Renal cortex interstitium (tissue), 11 donors: Measurements from ENCODE around the gene RCAN2. TPM values are rescaled to one million over a fixed set of nuclear protein-coding genes. Genes with fewer than 3 reads are reported as not detected.

Experiments used
- DNase-seq, 11 donors: peaks; one replicate each; pipeline ENCODE4 v3.0.0-alpha.2; 2013; ENCODE audit warnings: low read depth in 9 of 11, low spot score in 4 of 11; ENCODE audit errors: extremely low read depth in 1 of 11
- polyA plus RNA-seq, 3 donors: library from polyadenylated mRNA; unstranded; fragments of 120-200 nt; gene quantifications; one replicate each; pipeline ENCODE4 v1.2.1, GENCODE V29; 2013; ENCODE audit not compliant: insufficient read length in 3 of 3

RCAN2 gene
- polyA plus RNA-seq, 3 donors: 19.9 to 22.6 (median 22.4) TPM

DNA sequence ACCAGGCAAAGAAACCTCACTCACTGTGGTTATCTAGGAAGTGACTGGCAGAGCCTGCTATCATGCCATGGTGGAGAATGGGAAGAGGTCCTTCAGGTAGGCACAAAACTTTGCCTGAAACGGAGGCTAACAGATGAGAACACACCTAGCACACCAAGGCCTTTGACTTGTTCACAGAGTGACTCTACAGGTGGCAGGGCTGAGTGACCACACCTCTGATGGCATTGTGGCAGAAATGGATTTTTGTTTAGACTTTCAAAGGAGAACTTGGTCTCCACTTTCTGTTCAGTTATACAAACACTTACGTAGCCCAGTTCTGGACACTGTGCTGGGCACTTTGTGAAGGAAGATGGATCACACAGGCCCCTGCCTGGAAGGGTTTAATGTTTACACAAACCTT lies 204.2 kb downstream of the RCAN2 start:
- DNase-seq: no peak

DNA sequence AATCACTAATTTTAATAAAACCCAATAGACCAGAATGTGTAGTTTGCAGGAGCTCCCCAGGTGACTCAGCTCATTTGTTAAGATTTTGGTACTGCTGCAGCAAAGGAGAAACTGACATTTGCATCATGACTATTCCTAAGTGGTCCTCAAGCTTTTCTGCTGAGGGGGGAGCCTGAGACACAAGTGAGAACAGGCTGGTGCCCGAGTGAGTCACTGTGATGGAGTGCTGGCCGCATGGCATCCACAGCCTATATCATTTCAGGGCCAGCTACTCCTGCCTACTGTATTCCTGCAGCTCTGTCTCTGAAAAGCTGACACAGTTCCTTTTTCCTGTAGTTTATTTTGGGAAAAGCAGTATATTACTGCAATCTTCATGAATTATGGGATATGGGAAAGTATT lies 206.8 kb downstream of the RCAN2 start:
- no peak for DNase-seq

DNA sequence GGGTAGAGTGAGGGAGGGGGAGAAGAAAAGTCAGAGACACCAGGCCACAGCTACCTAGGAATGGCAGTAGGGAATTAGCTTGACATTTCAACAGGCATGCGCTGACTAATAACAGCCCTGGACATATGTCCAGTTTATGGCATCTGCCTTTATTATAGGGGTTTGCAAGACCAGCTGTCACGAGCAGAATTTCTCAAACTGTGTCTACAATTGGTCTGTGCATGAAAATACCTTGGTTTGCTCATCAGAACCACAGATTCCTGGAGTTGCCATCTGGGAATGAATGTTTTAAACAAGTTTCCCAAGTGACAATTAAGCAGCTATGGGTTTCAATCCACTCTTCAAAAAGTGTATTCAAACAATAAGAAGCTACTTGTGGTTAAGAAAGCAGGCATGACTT lies 210.1 kb downstream of the RCAN2 start:
- DNase-seq: no peak

DNA sequence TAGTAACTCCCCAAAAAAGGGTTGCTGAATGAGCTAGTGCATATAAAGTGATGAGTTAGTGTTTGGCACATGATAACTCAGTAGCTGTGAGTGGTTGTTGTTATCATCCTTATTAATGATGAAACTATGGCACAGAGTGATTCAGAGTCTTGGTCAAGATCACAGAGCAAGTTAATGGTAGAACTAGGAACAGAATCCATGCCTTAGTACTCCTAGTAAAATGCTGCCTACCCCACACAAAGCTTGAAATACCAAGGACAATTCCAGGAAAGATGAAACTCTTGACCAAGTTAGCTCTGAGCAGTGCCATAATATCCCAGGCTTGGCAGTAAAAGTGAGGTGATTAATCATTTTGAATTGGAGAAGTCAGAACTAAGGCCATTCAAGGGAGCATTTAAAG lies 211.4 kb downstream of the RCAN2 start:
- DNase-seq: no peak

DNA sequence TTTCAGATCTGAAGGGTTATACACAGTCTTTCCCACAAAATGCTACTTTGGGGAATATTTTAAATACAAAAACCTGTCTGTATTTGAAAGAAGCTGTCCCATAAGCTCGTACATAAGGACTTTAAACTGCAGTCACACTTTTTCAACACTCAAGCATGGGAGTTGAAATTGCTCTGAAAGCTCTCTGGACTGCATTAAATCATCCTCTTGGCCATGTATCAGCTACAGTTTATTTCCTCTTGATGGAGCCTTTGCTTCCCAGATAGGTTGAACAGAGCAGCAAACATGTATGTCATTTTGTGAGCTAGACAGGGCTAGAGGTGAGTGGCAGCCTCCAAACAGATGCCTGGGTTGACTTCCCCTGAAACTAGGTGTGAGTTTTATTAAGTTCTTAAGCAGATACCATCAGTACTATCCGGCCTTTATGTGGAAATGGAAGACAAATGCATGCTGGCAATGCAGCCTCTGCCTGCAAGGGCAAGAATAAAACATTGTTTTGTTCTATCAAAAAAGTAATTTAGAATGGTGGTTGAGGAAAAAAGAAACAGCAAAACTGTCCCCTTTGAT lies 214.6 kb downstream of the RCAN2 start:
- peak in 1 of 11 donors; percentile 39 for DNase-seq

DNA sequence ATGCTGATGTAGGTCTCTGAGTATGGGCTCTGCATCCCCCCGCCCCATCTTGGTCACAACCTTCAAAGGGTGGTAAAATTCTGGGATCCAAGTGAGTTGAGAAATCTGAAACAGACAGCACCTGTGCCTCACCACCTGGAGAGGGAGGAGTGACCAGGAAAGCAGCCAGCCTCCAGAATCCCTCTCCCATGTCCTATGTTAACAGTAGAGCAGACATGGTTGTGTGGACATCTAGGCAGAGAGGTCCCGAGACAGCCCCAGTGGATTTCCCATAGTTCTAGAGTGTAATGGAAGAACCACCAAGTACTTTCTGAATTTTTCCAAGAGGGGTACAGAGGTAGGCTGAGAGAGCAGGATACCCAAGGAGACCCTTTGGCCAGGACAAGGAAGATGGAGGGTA lies 216.7 kb downstream of the RCAN2 start:
- no peak for DNase-seq

DNA sequence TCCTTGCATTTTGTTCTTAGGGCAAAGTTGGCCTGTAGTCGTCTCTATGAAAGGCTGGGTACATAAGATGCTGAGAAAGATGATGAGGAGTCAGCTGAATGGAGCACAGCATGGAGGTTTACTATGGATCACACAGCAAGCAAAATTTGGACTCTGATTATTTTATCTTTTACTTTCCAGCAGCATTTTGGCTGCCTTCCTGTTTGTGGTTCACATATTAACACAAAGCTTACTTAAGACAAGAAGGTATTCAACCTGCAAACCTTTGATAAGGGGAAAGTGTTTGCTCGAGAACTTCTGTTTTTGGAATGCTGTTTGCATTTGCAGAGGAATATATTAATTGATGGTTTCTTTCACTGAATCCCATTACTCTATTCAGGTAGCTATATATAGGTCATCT lies 217.3 kb downstream of the RCAN2 start:
- no peak for DNase-seq

DNA sequence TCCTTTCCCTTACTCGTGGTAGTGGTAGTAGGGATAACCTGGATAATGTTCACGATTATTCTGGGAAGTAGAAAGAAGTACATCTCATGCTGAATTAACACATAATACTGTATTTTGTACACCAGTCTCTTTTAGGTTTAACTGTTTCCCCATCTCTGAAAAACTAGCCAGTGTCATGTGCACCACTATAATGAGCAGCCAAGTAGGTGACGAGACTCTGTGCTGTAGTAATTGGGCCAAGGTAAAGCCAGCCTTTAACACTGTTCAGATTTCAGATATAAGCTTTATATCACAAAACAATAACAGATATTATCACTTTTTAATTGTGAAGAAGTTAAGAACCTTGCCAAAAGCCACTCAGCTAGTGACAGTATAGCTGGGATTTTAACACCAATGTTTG lies 219.5 kb downstream of the RCAN2 start:
- no peak for DNase-seq

DNA sequence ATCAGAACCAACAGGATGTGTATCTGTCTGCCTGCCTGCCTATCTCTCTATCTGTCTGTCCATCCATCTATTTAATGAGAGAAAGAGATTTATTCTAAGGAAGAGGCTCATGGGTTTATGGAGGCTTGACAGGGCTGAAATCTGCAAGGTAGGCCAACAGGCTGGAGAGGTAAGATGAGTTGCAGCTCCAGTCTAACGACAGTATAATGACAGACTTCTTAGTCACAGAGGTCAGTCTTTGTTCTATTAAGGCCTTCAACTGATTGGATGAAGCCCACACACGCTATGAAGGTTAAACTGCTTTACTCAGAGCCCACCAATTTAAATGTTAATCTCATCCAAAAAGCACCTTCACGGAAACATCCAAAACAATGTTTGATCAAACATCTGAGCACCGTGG lies 220.1 kb downstream of the RCAN2 start:
- no peak for DNase-seq

DNA sequence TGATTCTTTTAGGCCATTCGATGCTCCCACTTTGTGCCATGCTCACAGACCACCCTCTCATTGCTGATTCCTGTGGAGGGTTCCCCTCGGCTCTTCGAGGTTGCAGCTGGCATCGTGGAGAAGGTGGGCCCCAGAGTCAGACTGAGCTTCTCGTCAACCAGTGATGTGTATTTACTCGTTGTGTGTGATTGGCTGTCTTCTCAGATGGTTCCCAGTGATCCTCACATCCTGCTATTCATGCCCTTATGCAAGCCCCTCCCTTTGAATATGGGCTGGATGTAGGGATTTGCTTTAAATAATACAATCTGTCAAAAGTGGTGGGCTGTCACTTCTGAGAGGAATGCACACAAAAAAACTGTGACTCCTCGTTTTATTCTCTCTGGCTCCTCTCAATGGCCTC lies 220.9 kb downstream of the RCAN2 start:
- no peak for DNase-seq

DNA sequence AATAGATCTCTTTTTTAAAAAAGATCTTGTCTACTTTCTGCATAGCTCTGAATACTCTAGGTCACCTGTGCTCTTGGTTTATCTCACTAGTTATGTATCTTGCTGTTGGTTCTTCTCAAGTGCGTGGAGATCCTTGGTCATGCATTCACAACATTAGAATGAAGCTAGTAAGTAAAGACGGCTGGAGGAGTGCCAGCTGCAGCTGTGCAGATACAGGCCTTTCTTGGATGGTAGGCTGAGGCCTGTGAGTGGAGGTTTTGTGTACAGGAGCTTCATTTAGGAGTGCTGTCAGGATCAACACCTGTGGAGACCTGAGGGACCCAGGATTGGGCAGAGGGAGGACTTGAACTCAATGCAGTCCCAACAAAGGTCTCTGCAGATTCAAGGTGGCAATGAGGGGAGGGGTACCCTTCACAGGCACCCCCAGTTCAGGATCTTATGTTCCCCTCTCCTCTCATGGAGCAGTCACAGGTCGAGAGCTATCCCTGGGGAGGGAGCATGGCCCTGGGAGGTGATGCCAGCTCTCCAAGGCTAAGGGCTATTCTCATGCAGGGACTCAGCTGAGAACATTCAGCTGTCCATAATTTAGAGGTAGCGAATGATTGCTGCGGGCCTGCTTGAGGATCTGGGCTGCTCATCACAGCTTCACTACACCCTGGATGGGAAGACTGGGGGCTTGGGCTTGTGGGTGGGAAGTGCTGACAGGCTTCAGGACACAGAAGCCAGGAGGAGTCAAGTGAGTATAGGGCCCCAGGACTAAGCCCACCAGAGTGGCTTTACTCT lies 221.6 kb downstream of the RCAN2 start:
- DNase-seq: no peak

DNA sequence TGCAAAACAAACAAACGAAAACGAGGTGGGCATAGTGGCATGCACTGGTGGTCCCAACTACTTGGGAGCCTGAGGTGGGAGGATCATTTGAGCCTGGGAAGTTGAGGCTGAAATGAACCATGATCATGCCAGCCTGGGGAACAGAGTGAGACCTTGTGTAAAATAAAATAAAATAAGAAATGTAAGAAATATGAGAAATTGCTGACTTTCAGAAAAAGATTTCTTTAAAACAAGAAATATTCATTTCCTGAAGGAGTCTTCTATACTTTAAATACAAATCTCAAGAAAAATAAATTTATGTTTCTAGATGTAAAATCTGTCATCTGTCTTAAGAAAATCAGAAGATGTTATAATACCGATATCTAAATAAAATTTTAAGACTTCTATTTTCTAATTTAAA lies 223.7 kb downstream of the RCAN2 start:
- DNase-seq: no peak

DNA sequence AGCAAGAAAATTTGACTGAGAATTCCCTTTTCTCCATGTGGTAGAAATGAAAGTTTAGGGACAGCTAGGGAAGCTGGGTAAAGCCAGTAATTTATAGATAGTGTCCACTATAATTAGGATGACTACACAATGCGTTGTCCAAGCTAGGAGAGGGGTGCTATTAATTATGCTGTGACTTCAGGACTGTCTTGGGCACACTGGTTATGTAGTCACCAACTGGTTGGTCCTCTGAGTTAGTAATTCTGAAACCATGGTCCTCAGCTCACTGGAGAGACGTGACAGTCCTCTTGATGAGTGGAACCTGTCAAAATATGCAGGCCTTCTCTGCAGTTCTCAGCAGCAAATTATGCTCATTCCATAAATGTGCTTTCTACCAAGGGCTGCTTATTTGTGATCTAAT lies 225.9 kb downstream of the RCAN2 start:
- no peak for DNase-seq

DNA sequence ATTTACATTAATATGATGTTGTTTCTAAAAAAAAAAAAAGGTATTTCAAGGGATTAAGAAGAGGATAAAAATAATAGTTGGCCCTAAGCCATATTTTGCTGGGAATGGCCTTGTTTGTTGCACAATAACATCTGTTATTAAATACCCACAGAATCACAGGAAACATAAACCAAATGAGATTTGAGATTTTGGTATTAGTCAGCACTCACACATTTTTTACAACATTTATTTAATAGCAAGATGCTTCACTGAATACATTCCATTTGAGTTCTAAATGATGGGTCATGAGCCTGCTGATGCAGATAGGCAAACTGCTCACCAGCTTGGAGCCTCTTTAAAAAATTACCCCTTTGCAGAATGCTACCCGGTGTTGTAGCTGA lies 227.6 kb downstream of the RCAN2 start:
- DNase-seq: no peak

DNA sequence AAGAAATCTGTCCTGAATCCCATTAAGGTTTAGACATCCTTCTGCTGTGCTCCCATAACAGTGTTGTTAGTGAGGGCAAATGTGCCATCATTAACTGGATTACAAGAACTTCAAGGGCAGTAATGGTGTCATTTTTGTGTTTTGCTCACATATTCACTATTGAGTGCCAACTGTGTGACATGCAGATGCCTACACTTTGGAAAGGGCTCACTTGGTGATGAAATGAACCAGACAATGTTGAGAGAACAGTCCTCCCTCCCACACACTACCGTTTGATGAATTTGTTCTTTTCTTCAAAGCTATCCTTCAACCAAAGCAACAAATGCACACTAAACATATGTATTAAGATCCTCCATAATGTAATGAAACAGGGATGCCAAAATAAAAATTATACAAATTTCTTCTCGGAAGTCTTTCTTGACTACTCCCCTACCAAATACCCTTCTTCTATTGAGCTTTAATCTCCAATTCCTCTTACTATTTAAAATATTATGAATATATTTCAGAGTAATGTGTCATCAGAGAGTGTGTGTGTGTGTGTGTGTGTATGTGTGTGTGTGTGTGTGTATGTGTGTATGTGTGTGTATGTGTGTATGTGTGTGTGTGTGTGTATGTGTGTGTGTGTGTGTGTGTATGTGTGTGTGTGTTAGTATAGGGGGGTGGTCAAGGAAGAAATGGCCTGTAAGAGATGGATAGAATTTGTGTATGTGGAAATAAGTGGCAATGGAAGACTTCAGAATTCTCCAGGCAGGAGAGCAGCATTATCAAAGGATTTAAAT lies 228.1 kb downstream of the RCAN2 start:
- DNase-seq: no peak

DNA sequence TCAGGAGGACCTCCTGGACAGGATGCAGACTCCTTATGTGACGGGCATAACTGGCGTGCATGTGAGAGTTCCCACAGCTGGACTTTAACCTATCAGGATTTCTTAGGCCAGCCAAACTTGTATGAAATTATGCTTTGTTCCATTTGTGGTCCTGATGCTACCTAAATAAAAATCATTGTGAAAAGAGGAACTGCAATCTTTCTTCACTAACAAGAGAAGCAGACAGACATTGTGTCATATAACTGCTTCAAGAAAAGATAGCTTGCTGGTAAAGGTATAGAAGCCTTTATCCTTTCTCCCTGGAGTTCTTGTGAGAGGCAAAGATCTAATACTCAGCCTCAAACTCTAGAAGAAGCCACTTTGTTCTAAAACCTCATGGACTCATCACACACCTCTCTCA lies 233.0 kb downstream of the RCAN2 start:
- DNase-seq: no peak

DNA sequence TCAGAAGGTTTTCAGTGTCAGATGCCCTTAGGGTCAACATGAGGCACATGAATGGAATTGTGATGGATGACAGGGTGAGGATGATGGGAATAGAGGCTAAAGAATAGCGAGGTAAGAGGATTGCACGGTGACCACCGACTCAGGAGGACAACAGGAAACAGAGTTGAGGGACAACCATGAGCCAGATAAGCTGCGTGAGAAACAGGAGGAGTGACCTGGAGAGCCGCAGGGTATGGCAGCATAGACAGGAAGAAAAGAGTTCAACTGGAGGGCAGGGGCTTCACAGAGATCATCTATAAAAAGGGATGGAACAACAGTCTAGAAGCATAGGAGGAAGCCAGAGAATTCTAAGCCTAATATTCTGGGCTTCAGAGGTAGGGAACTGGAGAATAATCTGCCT lies 235.7 kb downstream of the RCAN2 start:
- no peak for DNase-seq

DNA sequence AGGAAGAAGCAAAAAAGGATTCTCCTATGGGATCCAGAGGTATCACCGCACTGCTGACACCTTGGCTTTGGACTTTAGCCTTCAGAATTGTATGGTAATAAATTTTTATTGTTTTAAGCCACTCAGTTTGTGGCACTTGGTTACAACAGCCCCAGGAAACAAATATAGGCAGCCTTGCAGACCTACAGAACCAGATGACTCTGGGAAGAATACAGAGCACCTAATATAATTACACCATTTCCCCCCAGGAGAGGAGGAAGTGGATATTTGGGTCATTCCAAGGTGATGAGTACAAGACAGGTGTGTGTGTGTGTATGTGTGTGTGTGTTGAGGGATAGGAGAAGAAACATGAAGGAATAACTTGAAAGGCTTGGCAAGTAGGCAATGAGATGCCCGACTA lies 236.3 kb downstream of the RCAN2 start:
- DNase-seq: no peak

DNA sequence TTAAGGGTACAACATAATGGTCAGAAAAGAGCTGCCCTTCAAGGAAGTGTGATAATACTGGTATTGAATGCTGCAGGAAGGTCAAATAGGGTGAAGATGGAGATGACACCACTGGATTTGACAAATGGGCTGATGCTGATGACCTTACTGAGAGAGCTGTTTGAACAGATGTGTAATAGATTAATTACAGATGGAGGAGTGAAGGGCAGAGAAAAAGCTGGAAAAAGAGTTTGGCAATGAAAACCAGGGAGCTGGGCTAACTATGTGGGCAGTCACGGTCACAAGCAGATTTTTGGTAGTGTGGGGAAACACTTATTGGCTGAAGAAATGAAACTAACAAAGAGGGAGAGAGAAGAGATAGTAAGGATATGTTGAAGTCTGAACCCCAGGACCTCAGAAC lies 236.9 kb downstream of the RCAN2 start:
- no peak for DNase-seq

DNA sequence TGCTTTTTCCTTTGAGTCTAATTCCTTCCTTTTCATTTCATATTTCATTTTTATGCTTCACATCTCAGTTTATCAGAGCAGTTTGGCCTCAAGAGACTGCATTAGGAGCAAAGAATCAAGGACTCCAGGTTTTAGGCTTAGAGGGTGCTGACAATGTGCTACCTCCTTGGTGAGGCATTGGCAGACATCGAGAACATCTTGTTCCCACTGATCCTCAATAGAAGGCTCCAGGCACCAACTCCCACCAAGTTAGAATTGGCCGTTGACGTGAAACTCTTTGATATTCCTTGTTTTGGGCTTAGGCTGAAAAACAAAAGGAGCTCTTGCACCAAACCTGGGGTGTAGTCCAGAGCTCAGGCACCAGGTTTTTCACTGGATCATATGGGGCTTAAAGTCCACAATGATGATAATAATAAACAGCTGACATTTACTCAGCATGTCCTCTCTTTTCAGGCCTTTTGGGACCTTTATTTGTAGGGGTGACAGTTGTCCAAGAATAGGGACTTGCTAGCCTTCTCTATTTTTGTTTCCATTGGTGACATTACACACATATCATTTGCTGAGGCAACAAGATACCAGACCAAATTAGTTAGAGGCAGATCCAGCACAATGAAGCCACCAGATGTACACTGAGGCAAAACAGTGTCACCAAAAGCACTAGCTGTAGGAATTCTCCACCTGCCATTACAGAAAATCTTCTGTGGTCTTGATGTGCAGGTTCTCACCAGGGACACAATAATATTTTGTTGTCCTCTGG lies 239.5 kb downstream of the RCAN2 start:
- DNase-seq: no peak
